ENCODE results near the gene OR7D2.

OR7D2 gene

GRCh38 chr19:9150650-9151049 lies 28.1 kb upstream of the OR7D2 start:
- TF ChIP-seq POLR2A (IDR thresholded peaks at IDR 0.05; ENCODE audit: low read depth, low read length) = no peak
- no peak for TF ChIP-seq PAX5 (IDR thresholded peaks at IDR 0.05; ENCODE audit: insufficient read depth, low read length, severe bottlenecking)
- no peak for TF ChIP-seq POU2F2 (IDR thresholded peaks at IDR 0.05; ENCODE audit: low read depth, low read length)
- TF ChIP-seq SPI1 (IDR thresholded peaks at IDR 0.05; ENCODE audit: low read depth, low read length) = no peak
- no peak for TF ChIP-seq TAF1 (IDR thresholded peaks at IDR 0.05; ENCODE audit: low read depth, low read length)
- no peak for TF ChIP-seq POLR2AphosphoS5 (IDR thresholded peaks at IDR 0.05; ENCODE audit: low read depth, low read length)
- DNase-seq (ENCODE audit: insufficient read length, low spot score) = no peak
- FAIRE-seq = no peak

- no peak for FAIRE-seq
- TF ChIP-seq POLR2A (IDR thresholded peaks at IDR 0.05; ENCODE audit: low read depth, low read length) = no peak
- no peak for TF ChIP-seq TAF1 (IDR thresholded peaks at IDR 0.05; ENCODE audit: low read depth, low read length)
- TF ChIP-seq POLR2AphosphoS5 (IDR thresholded peaks at IDR 0.05; ENCODE audit: low read depth, low read length) = no peak
- no peak for TF ChIP-seq POU2F2 (IDR thresholded peaks at IDR 0.05; ENCODE audit: low read depth, low read length)
- TF ChIP-seq SPI1 (IDR thresholded peaks at IDR 0.05; ENCODE audit: low read depth, low read length) = no peak
- no peak for TF ChIP-seq PAX5 (IDR thresholded peaks at IDR 0.05; ENCODE audit: insufficient read depth, low read length, severe bottlenecking)
- no peak for DNase-seq (ENCODE audit: insufficient read length, low spot score)
Observed at GRCh38 chr19:9151367-9151766, 27.4 kb upstream of the OR7D2 start.

GRCh38 chr19:9155591-9155990 lies 23.2 kb upstream of the OR7D2 start:
- DNase-seq (ENCODE audit: insufficient read length, low spot score) (no peak), FAIRE-seq (no peak)
- TF ChIP-seq PAX5 (IDR thresholded peaks at IDR 0.05; ENCODE audit: insufficient read depth, low read length, severe bottlenecking) (no peak), POLR2AphosphoS5 (IDR thresholded peaks at IDR 0.05; ENCODE audit: low read depth, low read length) (no peak), SPI1 (IDR thresholded peaks at IDR 0.05; ENCODE audit: low read depth, low read length) (peak; percentile 60), POLR2A (IDR thresholded peaks at IDR 0.05; ENCODE audit: low read depth, low read length) (no peak)

- no peak for DNase-seq (ENCODE audit: insufficient read length, low spot score)
- FAIRE-seq = peak; percentile 52
- TF ChIP-seq SPI1 (IDR thresholded peaks at IDR 0.05; ENCODE audit: low read depth, low read length) = peak; percentile 44; the same call in 1 of the 2 replicates
- TF ChIP-seq POLR2A (IDR thresholded peaks at IDR 0.05; ENCODE audit: low read depth, low read length) = no peak
- no peak; the same call in 1 of the 2 replicates for TF ChIP-seq POU2F2 (IDR thresholded peaks at IDR 0.05; ENCODE audit: low read depth, low read length)
Observed at GRCh38 chr19:9156304-9156703, 22.5 kb upstream of the OR7D2 start.

GRCh38 chr19:9159891-9160290 lies 18.9 kb upstream of the OR7D2 start:
- DNase-seq (ENCODE audit: insufficient read length, low spot score) (no peak), FAIRE-seq (no peak)
- TF ChIP-seq POU2F2 (IDR thresholded peaks at IDR 0.05; ENCODE audit: low read depth, low read length) (no peak), SPI1 (IDR thresholded peaks at IDR 0.05; ENCODE audit: low read depth, low read length) (no peak), TAF1 (IDR thresholded peaks at IDR 0.05; ENCODE audit: low read depth, low read length) (no peak), POLR2A (IDR thresholded peaks at IDR 0.05; ENCODE audit: low read depth, low read length) (no peak), PAX5 (IDR thresholded peaks at IDR 0.05; ENCODE audit: insufficient read depth, low read length, severe bottlenecking) (no peak), POLR2AphosphoS5 (IDR thresholded peaks at IDR 0.05; ENCODE audit: low read depth, low read length) (no peak)

GRCh38 chr19:9161427-9161826 lies 17.4 kb upstream of the OR7D2 start:
- TF ChIP-seq POU2F2 (IDR thresholded peaks at IDR 0.05; ENCODE audit: low read depth, low read length) = no peak
- no peak for TF ChIP-seq PAX5 (IDR thresholded peaks at IDR 0.05; ENCODE audit: insufficient read depth, low read length, severe bottlenecking)
- no peak for TF ChIP-seq TAF1 (IDR thresholded peaks at IDR 0.05; ENCODE audit: low read depth, low read length)
- no peak for TF ChIP-seq POLR2AphosphoS5 (IDR thresholded peaks at IDR 0.05; ENCODE audit: low read depth, low read length)
- no peak for TF ChIP-seq POLR2A (IDR thresholded peaks at IDR 0.05; ENCODE audit: low read depth, low read length)
- TF ChIP-seq SPI1 (IDR thresholded peaks at IDR 0.05; ENCODE audit: low read depth, low read length) = no peak
- FAIRE-seq = no peak
- no peak for DNase-seq (ENCODE audit: insufficient read length, low spot score)

- TF ChIP-seq POU2F2 (IDR thresholded peaks at IDR 0.05; ENCODE audit: low read depth, low read length) = no peak
- no peak for TF ChIP-seq POLR2A (IDR thresholded peaks at IDR 0.05; ENCODE audit: low read depth, low read length)
- no peak for TF ChIP-seq TAF1 (IDR thresholded peaks at IDR 0.05; ENCODE audit: low read depth, low read length)
- no peak for TF ChIP-seq SPI1 (IDR thresholded peaks at IDR 0.05; ENCODE audit: low read depth, low read length)
- TF ChIP-seq PAX5 (IDR thresholded peaks at IDR 0.05; ENCODE audit: insufficient read depth, low read length, severe bottlenecking) = no peak
- no peak for TF ChIP-seq POLR2AphosphoS5 (IDR thresholded peaks at IDR 0.05; ENCODE audit: low read depth, low read length)
- no peak for FAIRE-seq
- no peak for DNase-seq (ENCODE audit: insufficient read length, low spot score)
Observed at GRCh38 chr19:9165261-9165660, 13.5 kb upstream of the OR7D2 start.

DNA sequence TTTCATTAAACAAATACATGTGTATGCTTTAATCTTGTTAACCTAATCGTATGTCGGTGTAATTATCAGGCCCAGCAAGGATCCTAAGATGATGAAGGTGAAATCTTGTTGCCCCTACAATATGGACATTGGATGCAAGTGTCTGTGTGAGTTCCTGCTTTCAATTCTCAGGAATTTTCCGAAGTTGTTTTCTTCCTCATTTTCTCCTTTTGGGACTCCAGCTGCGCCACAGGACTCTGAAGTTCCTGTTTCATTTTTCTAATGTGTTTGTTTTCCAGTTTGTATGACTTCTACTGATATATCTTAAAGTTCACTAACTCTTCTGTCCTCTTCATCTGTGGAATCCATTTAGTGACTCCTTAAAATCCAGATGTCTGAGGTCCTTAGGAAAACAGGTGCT lies 11.9 kb upstream of the OR7D2 start:
- TF ChIP-seq TAF1 (IDR thresholded peaks at IDR 0.05; ENCODE audit: low read depth, low read length) (no peak), POU2F2 (IDR thresholded peaks at IDR 0.05; ENCODE audit: low read depth, low read length) (no peak), PAX5 (IDR thresholded peaks at IDR 0.05; ENCODE audit: insufficient read depth, low read length, severe bottlenecking) (no peak), POLR2AphosphoS5 (IDR thresholded peaks at IDR 0.05; ENCODE audit: low read depth, low read length) (no peak)
- DNase-seq (ENCODE audit: insufficient read length, low spot score) (no peak), FAIRE-seq (no peak)

GRCh38 chr19:9171393-9171991 lies 7.3 kb upstream of the OR7D2 start:
- DNase-seq (ENCODE audit: insufficient read length, low spot score) (no peak), FAIRE-seq (no peak)
- TF ChIP-seq POU2F2 (IDR thresholded peaks at IDR 0.05; ENCODE audit: low read depth, low read length) = no peak
- TF ChIP-seq POLR2A (IDR thresholded peaks at IDR 0.05; ENCODE audit: low read depth, low read length) = no peak
- no peak for TF ChIP-seq POLR2AphosphoS5 (IDR thresholded peaks at IDR 0.05; ENCODE audit: low read depth, low read length)
- no peak for TF ChIP-seq SPI1 (IDR thresholded peaks at IDR 0.05; ENCODE audit: low read depth, low read length)
- TF ChIP-seq TAF1 (IDR thresholded peaks at IDR 0.05; ENCODE audit: low read depth, low read length) = no peak
- no peak for TF ChIP-seq PAX5 (IDR thresholded peaks at IDR 0.05; ENCODE audit: insufficient read depth, low read length, severe bottlenecking)

DNA sequence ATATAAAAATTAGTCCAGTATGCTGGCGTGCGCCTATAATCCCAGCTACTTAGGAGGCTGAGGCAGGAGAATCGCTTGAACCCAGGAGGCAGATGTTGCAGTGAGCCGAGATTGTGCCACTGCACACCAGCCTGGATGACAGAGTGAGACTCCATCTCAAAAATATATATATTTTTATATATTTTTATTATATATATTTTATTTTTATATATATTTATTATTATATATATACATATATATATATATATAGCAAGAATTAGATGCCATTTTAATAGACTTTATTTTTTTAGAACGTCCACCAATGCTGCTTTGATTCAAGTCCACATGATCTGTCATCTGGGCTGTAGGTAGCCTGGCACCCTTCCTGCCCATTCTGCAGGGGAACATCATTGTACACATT lies 3.5 kb upstream of the OR7D2 start:
- TF ChIP-seq POLR2A (IDR thresholded peaks at IDR 0.05; ENCODE audit: low read depth, low read length) (no peak), POLR2AphosphoS5 (IDR thresholded peaks at IDR 0.05; ENCODE audit: low read depth, low read length) (no peak), SPI1 (IDR thresholded peaks at IDR 0.05; ENCODE audit: low read depth, low read length) (no peak), PAX5 (IDR thresholded peaks at IDR 0.05; ENCODE audit: insufficient read depth, low read length, severe bottlenecking) (no peak), POU2F2 (IDR thresholded peaks at IDR 0.05; ENCODE audit: low read depth, low read length) (no peak), TAF1 (IDR thresholded peaks at IDR 0.05; ENCODE audit: low read depth, low read length) (no peak)
- FAIRE-seq (no peak), DNase-seq (ENCODE audit: insufficient read length, low spot score) (no peak)

Measured in GM12891 (cell line).